ENCODE data around the gene STXBP6. TPM values are rescaled to one million over a fixed set of nuclear protein-coding genes. Genes with fewer than 3 reads are reported as not detected.
A peak's percentile ranks its signal among the peaks of the same experiment; 100 is the strongest.

Gene STXBP6
- total and polyA plus RNA-seq, 2 of the 13 experiments (the other 11 are each of a cell fraction or from before 2014, with no cell fraction given): 35.3 to 42.8 TPM

DNA sequence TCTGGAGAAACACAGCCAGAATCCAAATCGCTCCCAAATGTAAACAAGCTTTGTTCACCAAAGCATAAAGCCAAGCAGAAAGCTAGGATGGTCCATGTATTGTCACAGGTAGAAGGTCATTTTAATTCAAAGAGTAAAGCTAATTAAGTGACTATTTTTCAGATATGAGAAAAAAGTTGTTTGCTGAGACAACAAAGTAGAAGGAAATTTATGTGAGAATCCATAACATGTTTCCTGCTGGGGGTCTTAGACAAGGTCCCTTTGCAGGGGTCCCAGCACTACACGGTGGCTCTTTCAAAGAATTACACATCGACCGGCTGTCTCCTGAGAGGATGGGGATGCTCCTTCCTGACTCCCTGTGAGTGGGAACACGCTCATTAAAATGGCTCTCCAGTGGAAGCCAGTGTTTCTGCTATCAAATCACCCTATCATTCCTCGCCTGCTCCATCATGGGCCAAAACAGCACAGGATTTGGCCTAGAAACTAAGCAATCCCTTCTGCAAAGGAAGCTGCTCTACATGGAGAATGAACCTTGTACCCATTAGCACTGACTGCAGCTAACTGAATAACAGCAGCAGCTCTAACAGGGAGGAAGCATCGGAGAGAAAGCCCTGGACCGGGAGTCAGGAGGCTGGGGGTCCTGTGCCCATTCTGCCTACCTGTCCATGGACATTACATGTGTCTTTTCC lies 175.3 kb downstream of the STXBP6 start (continued):
- peak; percentile 22; the same call in 1 of the 2 replicates for TF ChIP-seq ZNF350 (CRISPR knock-in tag; IDR thresholded peaks at IDR 0.05; ENCODE audit: borderline replicate concordance, low read depth)
- TF ChIP-seq ZNF282 (IDR thresholded peaks at IDR 0.05; ENCODE audit: partially characterized antibody): no peak
- TF ChIP-seq, protein P1, sequence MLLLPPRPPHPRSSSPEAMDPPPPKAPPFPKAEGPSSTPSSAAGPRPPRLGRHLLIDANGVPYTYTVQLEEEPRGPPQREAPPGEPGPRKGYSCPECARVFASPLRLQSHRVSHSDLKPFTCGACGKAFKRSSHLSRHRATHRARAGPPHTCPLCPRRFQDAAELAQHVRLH (CRISPR knock-in tag; IDR thresholded peaks at IDR 0.05; ENCODE audit: borderline replicate concordance, low read depth): peak; percentile 85; the same call in 1 of the 2 replicates
- TF ChIP-seq ZNF558 (CRISPR knock-in tag; IDR thresholded peaks at IDR 0.05; ENCODE audit: borderline replicate concordance): no peak
- TF ChIP-seq ZSCAN25 (CRISPR knock-in tag; IDR thresholded peaks at IDR 0.05): no peak
- no peak for TF ChIP-seq SMYD3 (CRISPR knock-in tag; IDR thresholded peaks at IDR 0.05)
- TF ChIP-seq, protein P2, sequence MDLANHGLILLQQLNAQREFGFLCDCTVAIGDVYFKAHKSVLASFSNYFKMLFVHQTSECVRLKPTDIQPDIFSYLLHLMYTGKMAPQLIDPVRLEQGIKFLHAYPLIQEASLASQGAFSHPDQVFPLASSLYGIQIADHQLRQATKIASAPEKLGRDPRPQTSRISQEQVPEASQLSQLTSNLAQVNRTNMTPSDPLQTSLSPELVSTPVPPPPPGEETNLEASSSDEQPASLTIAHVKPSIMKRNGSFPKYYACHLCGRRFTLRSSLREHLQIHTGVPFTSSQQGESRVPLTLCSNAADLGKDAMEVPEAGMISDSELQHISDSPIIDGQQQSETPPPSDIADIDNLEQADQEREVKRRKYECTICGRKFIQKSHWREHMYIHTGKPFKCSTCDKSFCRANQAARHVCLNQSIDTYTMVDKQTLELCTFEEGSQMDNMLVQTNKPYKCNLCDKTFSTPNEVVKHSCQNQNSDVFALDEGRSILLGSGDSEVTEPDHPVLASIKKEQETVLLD (CRISPR knock-in tag; IDR thresholded peaks at IDR 0.05; ENCODE audit: low read depth): no peak
- TF ChIP-seq, protein P3, sequence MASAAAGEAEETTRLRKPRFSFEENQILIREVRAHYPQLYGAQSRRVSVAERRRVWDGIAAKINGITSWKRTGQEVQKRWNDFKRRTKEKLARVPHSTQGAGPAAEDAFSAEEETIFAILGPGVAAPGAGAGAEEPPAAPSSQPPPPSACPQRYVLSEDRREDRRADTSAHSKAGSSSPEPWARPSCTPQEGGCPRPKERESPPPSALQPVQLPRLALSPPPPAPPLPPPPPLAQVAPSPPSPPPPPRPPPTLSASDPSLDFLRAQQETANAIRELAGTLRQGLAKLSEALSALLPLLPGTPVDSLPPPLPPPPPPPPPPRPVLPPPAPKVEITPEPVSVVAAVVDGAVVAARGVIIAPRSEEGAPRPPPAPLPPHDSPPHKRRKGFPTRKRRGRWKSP (CRISPR knock-in tag; IDR thresholded peaks at IDR 0.05): 0 out of 2 replicates have a peak, but pooled peaks have one; percentile 40
- no peak for TF ChIP-seq TOPORS (CRISPR knock-in tag; IDR thresholded peaks at IDR 0.05)
- TF ChIP-seq MYC (CRISPR knock-in tag; IDR thresholded peaks at IDR 0.05; ENCODE audit: borderline replicate concordance): no peak
- TF ChIP-seq SIN3A (IDR thresholded peaks at IDR 0.05; ENCODE audit: borderline replicate concordance, low read depth, low read length): no peak
- no peak for TF ChIP-seq HIVEP1 (CRISPR knock-in tag; IDR thresholded peaks at IDR 0.05)
- no peak for TF ChIP-seq CCDC6 (CRISPR knock-in tag; IDR thresholded peaks at IDR 0.05)
- no peak for TF ChIP-seq SNRNP70 (IDR thresholded peaks at IDR 0.05; ENCODE audit: low read depth, low read length)
- no peak for TF ChIP-seq ZNF136 (CRISPR knock-in tag; IDR thresholded peaks at IDR 0.05; ENCODE audit: low read depth)
- TF ChIP-seq ZNF780A (CRISPR knock-in tag; IDR thresholded peaks at IDR 0.05): no peak
- TF ChIP-seq, protein P4, sequence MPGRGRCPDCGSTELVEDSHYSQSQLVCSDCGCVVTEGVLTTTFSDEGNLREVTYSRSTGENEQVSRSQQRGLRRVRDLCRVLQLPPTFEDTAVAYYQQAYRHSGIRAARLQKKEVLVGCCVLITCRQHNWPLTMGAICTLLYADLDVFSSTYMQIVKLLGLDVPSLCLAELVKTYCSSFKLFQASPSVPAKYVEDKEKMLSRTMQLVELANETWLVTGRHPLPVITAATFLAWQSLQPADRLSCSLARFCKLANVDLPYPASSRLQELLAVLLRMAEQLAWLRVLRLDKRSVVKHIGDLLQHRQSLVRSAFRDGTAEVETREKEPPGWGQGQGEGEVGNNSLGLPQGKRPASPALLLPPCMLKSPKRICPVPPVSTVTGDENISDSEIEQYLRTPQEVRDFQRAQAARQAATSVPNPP (CRISPR knock-in tag; IDR thresholded peaks at IDR 0.05): no peak
- TF ChIP-seq CBX2 (IDR thresholded peaks at IDR 0.05; ENCODE audit: low read depth, low read length): no peak
- TF ChIP-seq CBX2 (CRISPR knock-in tag; IDR thresholded peaks at IDR 0.05; ENCODE audit: low read depth): no peak
- TF ChIP-seq, protein P5, sequence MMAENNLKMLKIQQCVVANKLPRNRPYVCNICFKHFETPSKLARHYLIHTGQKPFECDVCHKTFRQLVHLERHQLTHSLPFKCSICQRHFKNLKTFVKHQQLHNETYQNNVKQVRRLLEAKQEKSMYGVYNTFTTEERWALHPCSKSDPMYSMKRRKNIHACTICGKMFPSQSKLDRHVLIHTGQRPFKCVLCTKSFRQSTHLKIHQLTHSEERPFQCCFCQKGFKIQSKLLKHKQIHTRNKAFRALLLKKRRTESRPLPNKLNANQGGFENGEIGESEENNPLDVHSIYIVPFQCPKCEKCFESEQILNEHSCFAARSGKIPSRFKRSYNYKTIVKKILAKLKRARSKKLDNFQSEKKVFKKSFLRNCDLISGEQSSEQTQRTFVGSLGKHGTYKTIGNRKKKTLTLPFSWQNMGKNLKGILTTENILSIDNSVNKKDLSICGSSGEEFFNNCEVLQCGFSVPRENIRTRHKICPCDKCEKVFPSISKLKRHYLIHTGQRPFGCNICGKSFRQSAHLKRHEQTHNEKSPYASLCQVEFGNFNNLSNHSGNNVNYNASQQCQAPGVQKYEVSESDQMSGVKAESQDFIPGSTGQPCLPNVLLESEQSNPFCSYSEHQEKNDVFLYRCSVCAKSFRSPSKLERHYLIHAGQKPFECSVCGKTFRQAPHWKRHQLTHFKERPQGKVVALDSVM (CRISPR knock-in tag; IDR thresholded peaks at IDR 0.05): no peak
- no peak for TF ChIP-seq ZNF567 (CRISPR knock-in tag; IDR thresholded peaks at IDR 0.05; ENCODE audit: borderline replicate concordance)
- TF ChIP-seq IKZF1 (IDR thresholded peaks at IDR 0.05): no peak
- TF ChIP-seq, protein P6, sequence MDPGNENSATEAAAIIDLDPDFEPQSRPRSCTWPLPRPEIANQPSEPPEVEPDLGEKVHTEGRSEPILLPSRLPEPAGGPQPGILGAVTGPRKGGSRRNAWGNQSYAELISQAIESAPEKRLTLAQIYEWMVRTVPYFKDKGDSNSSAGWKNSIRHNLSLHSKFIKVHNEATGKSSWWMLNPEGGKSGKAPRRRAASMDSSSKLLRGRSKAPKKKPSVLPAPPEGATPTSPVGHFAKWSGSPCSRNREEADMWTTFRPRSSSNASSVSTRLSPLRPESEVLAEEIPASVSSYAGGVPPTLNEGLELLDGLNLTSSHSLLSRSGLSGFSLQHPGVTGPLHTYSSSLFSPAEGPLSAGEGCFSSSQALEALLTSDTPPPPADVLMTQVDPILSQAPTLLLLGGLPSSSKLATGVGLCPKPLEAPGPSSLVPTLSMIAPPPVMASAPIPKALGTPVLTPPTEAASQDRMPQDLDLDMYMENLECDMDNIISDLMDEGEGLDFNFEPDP (CRISPR knock-in tag; conservative IDR thresholded peaks at IDR 0.05): no peak

Data from HepG2 (cell line).